Measurements from ENCODE around the gene PCGF1. TPM values are rescaled to one million over a fixed set of nuclear protein-coding genes. Genes with fewer than 3 reads are reported as not detected.

Gene PCGF1
- total and polyA plus RNA-seq, 2 of the 13 experiments (the other 11 are each of a cell fraction or from before 2014, with no cell fraction given), result 20.4 to 22.6 TPM

DNA sequence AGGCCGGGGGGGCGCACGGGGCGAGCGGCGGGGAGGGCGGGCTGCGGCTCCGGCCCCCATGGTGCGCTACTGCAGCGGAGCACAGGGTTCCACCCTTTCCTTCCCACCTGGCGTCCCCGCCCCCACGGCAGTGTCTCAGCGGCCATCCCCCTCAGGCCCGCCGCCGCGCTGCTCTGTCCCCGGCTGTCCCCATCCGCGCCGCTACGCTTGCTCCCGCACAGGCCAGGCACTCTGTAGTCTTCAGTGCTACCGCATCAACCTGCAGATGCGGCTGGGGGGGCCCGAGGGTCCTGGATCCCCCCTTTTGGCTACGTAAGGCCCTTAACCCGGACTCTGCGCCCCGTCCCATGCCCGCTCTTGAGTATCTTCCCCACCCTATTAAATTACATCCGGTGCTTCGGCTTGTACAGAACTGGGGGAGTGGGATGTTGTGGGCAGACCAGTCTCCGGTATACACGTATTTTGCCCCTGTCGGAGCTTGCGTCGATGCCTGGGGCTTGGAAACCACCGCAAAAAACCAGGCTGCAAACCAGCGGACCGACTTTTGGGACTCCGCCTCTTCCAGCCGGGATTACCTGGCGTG lies 49.9 kb downstream of the PCGF1 start (continued):
- no peak for TF ChIP-seq NONO (IDR thresholded peaks at IDR 0.05)
- peak; percentile 46; the same call in 1 of the 2 replicates for TF ChIP-seq NONO (CRISPR knock-in tag; conservative IDR thresholded peaks at IDR 0.05)
- peak; percentile 50; the same call in 1 of the 2 replicates for TF ChIP-seq NCOR1 (IDR thresholded peaks at IDR 0.05; ENCODE audit: borderline replicate concordance, low read length)
- TF ChIP-seq, protein P1, sequence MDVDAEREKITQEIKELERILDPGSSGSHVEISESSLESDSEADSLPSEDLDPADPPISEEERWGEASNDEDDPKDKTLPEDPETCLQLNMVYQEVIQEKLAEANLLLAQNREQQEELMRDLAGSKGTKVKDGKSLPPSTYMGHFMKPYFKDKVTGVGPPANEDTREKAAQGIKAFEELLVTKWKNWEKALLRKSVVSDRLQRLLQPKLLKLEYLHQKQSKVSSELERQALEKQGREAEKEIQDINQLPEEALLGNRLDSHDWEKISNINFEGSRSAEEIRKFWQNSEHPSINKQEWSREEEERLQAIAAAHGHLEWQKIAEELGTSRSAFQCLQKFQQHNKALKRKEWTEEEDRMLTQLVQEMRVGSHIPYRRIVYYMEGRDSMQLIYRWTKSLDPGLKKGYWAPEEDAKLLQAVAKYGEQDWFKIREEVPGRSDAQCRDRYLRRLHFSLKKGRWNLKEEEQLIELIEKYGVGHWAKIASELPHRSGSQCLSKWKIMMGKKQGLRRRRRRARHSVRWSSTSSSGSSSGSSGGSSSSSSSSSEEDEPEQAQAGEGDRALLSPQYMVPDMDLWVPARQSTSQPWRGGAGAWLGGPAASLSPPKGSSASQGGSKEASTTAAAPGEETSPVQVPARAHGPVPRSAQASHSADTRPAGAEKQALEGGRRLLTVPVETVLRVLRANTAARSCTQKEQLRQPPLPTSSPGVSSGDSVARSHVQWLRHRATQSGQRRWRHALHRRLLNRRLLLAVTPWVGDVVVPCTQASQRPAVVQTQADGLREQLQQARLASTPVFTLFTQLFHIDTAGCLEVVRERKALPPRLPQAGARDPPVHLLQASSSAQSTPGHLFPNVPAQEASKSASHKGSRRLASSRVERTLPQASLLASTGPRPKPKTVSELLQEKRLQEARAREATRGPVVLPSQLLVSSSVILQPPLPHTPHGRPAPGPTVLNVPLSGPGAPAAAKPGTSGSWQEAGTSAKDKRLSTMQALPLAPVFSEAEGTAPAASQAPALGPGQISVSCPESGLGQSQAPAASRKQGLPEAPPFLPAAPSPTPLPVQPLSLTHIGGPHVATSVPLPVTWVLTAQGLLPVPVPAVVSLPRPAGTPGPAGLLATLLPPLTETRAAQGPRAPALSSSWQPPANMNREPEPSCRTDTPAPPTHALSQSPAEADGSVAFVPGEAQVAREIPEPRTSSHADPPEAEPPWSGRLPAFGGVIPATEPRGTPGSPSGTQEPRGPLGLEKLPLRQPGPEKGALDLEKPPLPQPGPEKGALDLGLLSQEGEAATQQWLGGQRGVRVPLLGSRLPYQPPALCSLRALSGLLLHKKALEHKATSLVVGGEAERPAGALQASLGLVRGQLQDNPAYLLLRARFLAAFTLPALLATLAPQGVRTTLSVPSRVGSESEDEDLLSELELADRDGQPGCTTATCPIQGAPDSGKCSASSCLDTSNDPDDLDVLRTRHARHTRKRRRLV (CRISPR knock-in tag; IDR thresholded peaks at IDR 0.05), result peak; percentile 72
- no peak for TF ChIP-seq SNRNP70 (IDR thresholded peaks at IDR 0.05; ENCODE audit: low read depth, low read length)
- TF ChIP-seq MXI1 (IDR thresholded peaks at IDR 0.05; ENCODE audit: borderline replicate concordance, low read depth, low read length), result 0 out of 3 replicates have a peak, but pooled peaks have one; percentile 45
- TF ChIP-seq ZBTB38 (CRISPR knock-in tag; IDR thresholded peaks at IDR 0.05), result peak; percentile 54
- TF ChIP-seq EP300 (IDR thresholded peaks at IDR 0.05; ENCODE audit: low read depth in 2 of 2, low read length in 2 of 2), result no peak
- no peak for TF ChIP-seq EP300 (CRISPR knock-in tag; IDR thresholded peaks at IDR 0.05; ENCODE audit: borderline replicate concordance)
- TF ChIP-seq FOXC1 (CRISPR knock-in tag; IDR thresholded peaks at IDR 0.05; ENCODE audit: borderline replicate concordance), result peak; percentile 79; the same call in 1 of the 2 replicates
- TF ChIP-seq, protein P2, sequence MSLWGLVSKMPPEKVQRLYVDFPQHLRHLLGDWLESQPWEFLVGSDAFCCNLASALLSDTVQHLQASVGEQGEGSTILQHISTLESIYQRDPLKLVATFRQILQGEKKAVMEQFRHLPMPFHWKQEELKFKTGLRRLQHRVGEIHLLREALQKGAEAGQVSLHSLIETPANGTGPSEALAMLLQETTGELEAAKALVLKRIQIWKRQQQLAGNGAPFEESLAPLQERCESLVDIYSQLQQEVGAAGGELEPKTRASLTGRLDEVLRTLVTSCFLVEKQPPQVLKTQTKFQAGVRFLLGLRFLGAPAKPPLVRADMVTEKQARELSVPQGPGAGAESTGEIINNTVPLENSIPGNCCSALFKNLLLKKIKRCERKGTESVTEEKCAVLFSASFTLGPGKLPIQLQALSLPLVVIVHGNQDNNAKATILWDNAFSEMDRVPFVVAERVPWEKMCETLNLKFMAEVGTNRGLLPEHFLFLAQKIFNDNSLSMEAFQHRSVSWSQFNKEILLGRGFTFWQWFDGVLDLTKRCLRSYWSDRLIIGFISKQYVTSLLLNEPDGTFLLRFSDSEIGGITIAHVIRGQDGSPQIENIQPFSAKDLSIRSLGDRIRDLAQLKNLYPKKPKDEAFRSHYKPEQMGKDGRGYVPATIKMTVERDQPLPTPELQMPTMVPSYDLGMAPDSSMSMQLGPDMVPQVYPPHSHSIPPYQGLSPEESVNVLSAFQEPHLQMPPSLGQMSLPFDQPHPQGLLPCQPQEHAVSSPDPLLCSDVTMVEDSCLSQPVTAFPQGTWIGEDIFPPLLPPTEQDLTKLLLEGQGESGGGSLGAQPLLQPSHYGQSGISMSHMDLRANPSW (CRISPR knock-in tag; IDR thresholded peaks at IDR 0.05; ENCODE audit: borderline replicate concordance), result no peak; the same call in 1 of the 2 replicates
- TF ChIP-seq, protein P3, sequence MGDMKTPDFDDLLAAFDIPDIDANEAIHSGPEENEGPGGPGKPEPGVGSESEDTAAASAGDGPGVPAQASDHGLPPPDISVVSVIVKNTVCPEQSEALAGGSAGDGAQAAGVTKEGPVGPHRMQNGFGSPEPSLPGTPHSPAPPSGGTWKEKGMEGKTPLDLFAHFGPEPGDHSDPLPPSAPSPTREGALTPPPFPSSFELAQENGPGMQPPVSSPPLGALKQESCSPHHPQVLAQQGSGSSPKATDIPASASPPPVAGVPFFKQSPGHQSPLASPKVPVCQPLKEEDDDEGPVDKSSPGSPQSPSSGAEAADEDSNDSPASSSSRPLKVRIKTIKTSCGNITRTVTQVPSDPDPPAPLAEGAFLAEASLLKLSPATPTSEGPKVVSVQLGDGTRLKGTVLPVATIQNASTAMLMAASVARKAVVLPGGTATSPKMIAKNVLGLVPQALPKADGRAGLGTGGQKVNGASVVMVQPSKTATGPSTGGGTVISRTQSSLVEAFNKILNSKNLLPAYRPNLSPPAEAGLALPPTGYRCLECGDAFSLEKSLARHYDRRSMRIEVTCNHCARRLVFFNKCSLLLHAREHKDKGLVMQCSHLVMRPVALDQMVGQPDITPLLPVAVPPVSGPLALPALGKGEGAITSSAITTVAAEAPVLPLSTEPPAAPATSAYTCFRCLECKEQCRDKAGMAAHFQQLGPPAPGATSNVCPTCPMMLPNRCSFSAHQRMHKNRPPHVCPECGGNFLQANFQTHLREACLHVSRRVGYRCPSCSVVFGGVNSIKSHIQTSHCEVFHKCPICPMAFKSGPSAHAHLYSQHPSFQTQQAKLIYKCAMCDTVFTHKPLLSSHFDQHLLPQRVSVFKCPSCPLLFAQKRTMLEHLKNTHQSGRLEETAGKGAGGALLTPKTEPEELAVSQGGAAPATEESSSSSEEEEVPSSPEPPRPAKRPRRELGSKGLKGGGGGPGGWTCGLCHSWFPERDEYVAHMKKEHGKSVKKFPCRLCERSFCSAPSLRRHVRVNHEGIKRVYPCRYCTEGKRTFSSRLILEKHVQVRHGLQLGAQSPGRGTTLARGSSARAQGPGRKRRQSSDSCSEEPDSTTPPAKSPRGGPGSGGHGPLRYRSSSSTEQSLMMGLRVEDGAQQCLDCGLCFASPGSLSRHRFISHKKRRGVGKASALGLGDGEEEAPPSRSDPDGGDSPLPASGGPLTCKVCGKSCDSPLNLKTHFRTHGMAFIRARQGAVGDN (CRISPR knock-in tag; IDR thresholded peaks at IDR 0.05), result peak; percentile 88
- peak; percentile 83 for TF ChIP-seq KMT2A (CRISPR knock-in tag; IDR thresholded peaks at IDR 0.05)
- no peak for TF ChIP-seq ZNF792 (CRISPR knock-in tag; IDR thresholded peaks at IDR 0.05)
- peak; percentile 61 for TF ChIP-seq YY1 (IDR thresholded peaks at IDR 0.05; ENCODE audit: insufficient read depth, insufficient replicate concordance, low read depth, low read length)
